Hepatocyte (in vitro differentiated cells): ENCODE measurements around the gene PLCL1. TPM values are rescaled to one million over a fixed set of nuclear protein-coding genes. Genes with fewer than 3 reads are reported as not detected.

Experiments
- DNase-seq: peaks from one replicate; pipeline ENCODE4 v3.0.0-alpha.2; 2016; ENCODE audit warnings: low spot score
- H2AFZ ChIP-seq: fragments of 200-600 bp; sonication (generic); 2 replicates; pipeline ENCODE4 v1.6.0; 2016; ENCODE audit warnings: antibody characterized with exemption, mild to moderate bottlenecking
- H3K27ac ChIP-seq: fragments of 200-600 bp; sonication (generic); 2 replicates; pipeline ENCODE4 v1.5.1; 2016; ENCODE audit warnings: mild to moderate bottlenecking
- H3K27me3 ChIP-seq: fragments of 200-600 bp; sonication (generic); 2 replicates; pipeline ENCODE4 v1.6.1; 2016
- H3K36me3 ChIP-seq: fragments of 200-600 bp; sonication (generic); replicated peaks from 2 replicates; pipeline ENCODE4 v1.5.1; 2016; ENCODE audit warnings: low read depth; ENCODE audit not compliant: insufficient read depth
- H3K4me1 ChIP-seq: fragments of 200-600 bp; sonication (generic); 2 replicates; pipeline ENCODE4 v1.5.1; 2016; ENCODE audit warnings: mild to moderate bottlenecking, moderate library complexity; ENCODE audit not compliant: insufficient read depth
- H3K4me2 ChIP-seq: fragments of 200-600 bp; sonication (generic); 2 replicates; pipeline ENCODE4 v1.6.0; 2016
- H3K4me3 ChIP-seq: fragments of 200-600 bp; sonication (generic); 2 replicates; pipeline ENCODE4 v1.5.1; 2016; ENCODE audit warnings: mild to moderate bottlenecking
- H3K79me2 ChIP-seq: fragments of 200-600 bp; sonication (generic); 2 replicates; pipeline ENCODE4 v1.6.0; 2017; ENCODE audit warnings: mild to moderate bottlenecking
- H3K9me2 ChIP-seq: fragments of 200-600 bp; sonication (generic); replicated peaks from 2 replicates; pipeline ENCODE4 v1.6.0; 2017; ENCODE audit warnings: mild to moderate bottlenecking; ENCODE audit not compliant: insufficient read depth
- H3K9me3 ChIP-seq: fragments of 200-600 bp; sonication (generic); 2 replicates; pipeline ENCODE4 v1.5.1; 2016; ENCODE audit warnings: low read depth, mild to moderate bottlenecking
- H4K20me1 ChIP-seq: fragments of 200-600 bp; sonication (generic); 2 replicates; pipeline ENCODE4 v1.6.0; 2016; ENCODE audit warnings: mild to moderate bottlenecking; ENCODE audit not compliant: insufficient read depth, poor library complexity, severe bottlenecking
- CTCF ChIP-seq: fragments of 200-600 bp; sonication (generic); IDR thresholded peaks from 2 replicates; pipeline ENCODE4 v1.5.1; 2016; ENCODE audit warnings: antibody characterized with exemption, mild to moderate bottlenecking; ENCODE audit not compliant: poor library complexity
- EZH2 ChIP-seq: fragments of 200-600 bp; sonication (generic); IDR thresholded peaks from 2 replicates; pipeline ENCODE4 v1.6.1; 2016; ENCODE audit warnings: antibody characterized with exemption, mild to moderate bottlenecking, borderline replicate concordance
- EZH2phosphoT487 ChIP-seq: fragments of 200-600 bp; sonication (generic); IDR thresholded peaks from one replicate; pipeline ENCODE4 v1.6.1; 2018; ENCODE audit warnings: antibody characterized with exemption, mild to moderate bottlenecking, low read depth, moderate library complexity; ENCODE audit not compliant: unreplicated experiment, severe bottlenecking
- WGBS: methylation state at CpG from one replicate; pipeline ENCODE4 v1.1.6; 2016; ENCODE audit warnings: low lambda C conversion rate; ENCODE audit errors: missing lambda C conversion rate; 5-methylcytosine and 5-hydroxymethylcytosine counted together
- polyA plus RNA-seq: library from polyadenylated mRNA; unstranded; fragments of >200 nt; fragmentation: Nextera tagmentation; extraction: Ambion mirVana; gene quantifications from 2 replicates; pipeline ENCODE4 v1.2.1, GENCODE V29; 2016
- total RNA-seq: library from RNA; depleted of rRNA; stranded (reverse); fragments of >200 nt; gene quantifications from 2 replicates; pipeline ENCODE4 v1.2.3, GENCODE V29; 2014

Gene PLCL1
- total and polyA plus RNA-seq, 2 experiments from 2014 or later, result 0.37 to 2.4 TPM

- H3K36me3 ChIP-seq, result no peaks in the 10 kb centered on the region
- H3K79me2 ChIP-seq, result no peaks in the 10 kb centered on the region
- no peaks in the 10 kb centered on the region for H3K9me2 ChIP-seq
- no peaks in the 10 kb centered on the region for H3K4me1 ChIP-seq
- no peak for DNase-seq
- no peak overlapping the region for H3K4me2 ChIP-seq
- TF ChIP-seq CTCF, result no peak
- no peak for TF ChIP-seq EZH2
- 93% methylated on average over 2 of the region's 2 CpGs for WGBS
- no peak overlapping the region for H3K27ac ChIP-seq
- H2AFZ ChIP-seq, result no peak overlapping the region
- no peak overlapping the region for H3K4me3 ChIP-seq
- no peaks in the 10 kb centered on the region for H3K27me3 ChIP-seq
- no peaks in the 10 kb centered on the region for H3K9me3 ChIP-seq
- H4K20me1 ChIP-seq, result no peaks in the 10 kb centered on the region
Observed at GRCh38 chr2:197985029-197985638, 180.7 kb downstream of the PLCL1 start.

- WGBS, result 75% methylated on average over 3 of the region's 3 CpGs
- Histone ChIP-seq H3K9me2 (no peaks in the 10 kb centered on the region), H3K4me2 (no peak overlapping the region), H3K27me3 (no peaks in the 10 kb centered on the region), H2AFZ (no peak overlapping the region), H3K27ac (no peak overlapping the region), H3K4me3 (no peak overlapping the region), H3K9me3 (no peaks in the 10 kb centered on the region), H3K36me3 (no peaks in the 10 kb centered on the region), H3K4me1 (no peaks in the 10 kb centered on the region), H4K20me1 (no peaks in the 10 kb centered on the region), H3K79me2 (no peaks in the 10 kb centered on the region)
- TF ChIP-seq CTCF (no peak), EZH2phosphoT487 (no peak), EZH2 (no peak)
- DNase-seq, result no peak
Observed at GRCh38 chr2:197986977-197987376, 182.6 kb downstream of the PLCL1 start.

- Histone ChIP-seq H3K27ac (no peak overlapping the region), H3K4me3 (no peak overlapping the region), H3K79me2 (no peaks in the 10 kb centered on the region), H3K4me1 (no peaks in the 10 kb centered on the region), H3K36me3 (no peaks in the 10 kb centered on the region), H3K9me3 (no peaks in the 10 kb centered on the region), H3K9me2 (no peaks in the 10 kb centered on the region), H4K20me1 (no peaks in the 10 kb centered on the region), H2AFZ (no peak overlapping the region), H3K27me3 (no peaks in the 10 kb centered on the region), H3K4me2 (no peak overlapping the region)
- no peak for TF ChIP-seq EZH2
- TF ChIP-seq CTCF, result no peak
- no peak for TF ChIP-seq EZH2phosphoT487
- WGBS, result 97% methylated on average over 2 of the region's 2 CpGs
- DNase-seq, result no peak
Observed at GRCh38 chr2:197990356-197990755, 186.0 kb downstream of the PLCL1 start.
